Activated CD4-positive, alpha-beta T cell treated with anti-CD3 and anti-CD28 coated beads, Interleukin-2, amount 50 U/mL, for 48 hours (primary cell): Measurements from ENCODE around the gene ENTPD7.
"Not testable (repeated sequence)": the region's sequence is repeated elsewhere in the genome, so short reads cannot be mapped to it uniquely, and the experiment has no call there.

Experiments
- DNase-seq, 2 experiments: peaks; one replicate each; pipeline ENCODE4 v3.0.0-alpha.2; 2020

ENTPD7 gene

GRCh38 chr10:99693933-99694583 lies 34.7 kb downstream of the ENTPD7 start:
- DNase-seq = no peak

- DNase-seq = no peak
Observed at GRCh38 chr10:99695761-99696160, 36.5 kb downstream of the ENTPD7 start.

- no peak for DNase-seq
Observed at GRCh38 chr10:99698504-99699080, 39.3 kb downstream of the ENTPD7 start.

GRCh38 chr10:99700649-99701048 lies 41.3 kb downstream of the ENTPD7 start:
- DNase-seq = no peak

- DNase-seq = no peak
Observed at GRCh38 chr10:99708428-99709012, 49.2 kb downstream of the ENTPD7 start.

- no peak for DNase-seq
Observed at GRCh38 chr10:99709480-99710229, 50.3 kb downstream of the ENTPD7 start.

GRCh38 chr10:99711129-99711719 lies 51.9 kb downstream of the ENTPD7 start:
- DNase-seq = peak in 1 of 2 experiments; percentile 16

- DNase-seq = no peak
Observed at GRCh38 chr10:99714446-99714845, 55.1 kb downstream of the ENTPD7 start.

GRCh38 chr10:99720387-99720786 lies 61.1 kb downstream of the ENTPD7 start:
- DNase-seq = no peak

- no peak for DNase-seq
Observed at GRCh38 chr10:99730026-99730425, 70.7 kb downstream of the ENTPD7 start.

GRCh38 chr10:99731306-99732032 lies 72.2 kb downstream of the ENTPD7 start:
- DNase-seq = no peak

GRCh38 chr10:99732033-99732842 lies 72.9 kb downstream of the ENTPD7 start, which contains the start of the genes COX15 and CUTC:
Gene COX15, minus strand, starts transcription at chr10:99732127. Its CDS starts 78 bp downstream, at chr10:99732049.
Gene CUTC, plus strand, starts transcription at chr10:99732234. Its CDS starts 115 bp downstream, at chr10:99732349.
- DNase-seq = peak; percentile 94 to 96

GRCh38 chr10:99733366-99733765 lies 74.1 kb downstream of the ENTPD7 start:
- DNase-seq = no peak

- DNase-seq = not testable (repeated sequence)
Observed at GRCh38 chr10:99734111-99734510, 74.8 kb downstream of the ENTPD7 start.

- no peak for DNase-seq
Observed at GRCh38 chr10:99740260-99740659, 81.0 kb downstream of the ENTPD7 start.

GRCh38 chr10:99740933-99741559 lies 81.7 kb downstream of the ENTPD7 start:
- DNase-seq = no peak

- DNase-seq = no peak
Observed at GRCh38 chr10:99742254-99742653, 82.9 kb downstream of the ENTPD7 start.

GRCh38 chr10:99742701-99743100 lies 83.4 kb downstream of the ENTPD7 start:
- no peak for DNase-seq

GRCh38 chr10:99743841-99744240 lies 84.5 kb downstream of the ENTPD7 start:
- no peak for DNase-seq

- not testable (repeated sequence) for DNase-seq
Observed at GRCh38 chr10:99746166-99746565, 86.9 kb downstream of the ENTPD7 start.
